Thoracic aorta (tissue), 2 donors: Measurements from ENCODE around the gene KIAA0930. TPM values are rescaled to one million over a fixed set of nuclear protein-coding genes. Genes with fewer than 3 reads are reported as not detected.
A peak's percentile ranks its signal among the peaks of the same experiment; 100 is the strongest.

Experiments used
- ATAC-seq: fragments of 150-250 bp; one replicate; pipeline ENCODE4 v1.8.0; 2017; ENCODE audit warnings: low read depth; ENCODE audit not compliant: insufficient number of reproducible peaks, low FRiP score
- DNase-seq: peaks from one replicate; pipeline ENCODE4 v3.0.0-alpha.2; 2020; ENCODE audit warnings: low spot score
- H3K27ac ChIP-seq, 2 donors: fragments of 200-600 bp; sonication (generic); 1 replicate in 1 of 2; 2 replicates in 1 of 2; pipeline ENCODE4 v1.5.1; 2016; ENCODE audit warnings: mild to moderate bottlenecking in 2 of 2, moderate library complexity in 2 of 2
- H3K27me3 ChIP-seq: fragments of 200-600 bp; sonication (generic); replicated peaks from 2 replicates; pipeline ENCODE4 v1.6.0; 2016; ENCODE audit warnings: mild to moderate bottlenecking; ENCODE audit not compliant: insufficient read depth
- H3K36me3 ChIP-seq: fragments of 200-600 bp; sonication (generic); one replicate; pipeline ENCODE4 v1.5.1; 2016
- H3K4me1 ChIP-seq, 2 donors: fragments of 200-600 bp; sonication (generic); 1 replicate in 1 of 2; 2 replicates in 1 of 2; pipeline versions ENCODE4 v1.5.1 to v1.6.0; 2016; ENCODE audit warnings: low read depth in 2 of 2, mild to moderate bottlenecking in 1 of 2; ENCODE audit not compliant: control insufficient read depth in 1 of 2
- H3K4me3 ChIP-seq: fragments of 200-600 bp; sonication (generic); 2 replicates; pipeline ENCODE4 v1.5.1; 2016; ENCODE audit warnings: mild to moderate bottlenecking
- H3K9me3 ChIP-seq: fragments of 200-600 bp; sonication (generic); 2 replicates; pipeline ENCODE4 v1.5.1; 2016
- CTCF ChIP-seq: fragments of 200-600 bp; sonication (generic); IDR thresholded peaks from one replicate; pipeline ENCODE4 v1.5.1; 2019; ENCODE audit warnings: antibody characterized with exemption
- total RNA-seq, 2 donors: library from RNA; depleted of rRNA; stranded (reverse); fragments of >200 nt; gene quantifications; one replicate each; pipeline versions ENCODE4 v1.1.0 to v1.2.3, GENCODE V29; 2016

Gene KIAA0930
- total RNA-seq, 2 donors from 2014 or later, result 76.9 to 99.1 TPM

DNA sequence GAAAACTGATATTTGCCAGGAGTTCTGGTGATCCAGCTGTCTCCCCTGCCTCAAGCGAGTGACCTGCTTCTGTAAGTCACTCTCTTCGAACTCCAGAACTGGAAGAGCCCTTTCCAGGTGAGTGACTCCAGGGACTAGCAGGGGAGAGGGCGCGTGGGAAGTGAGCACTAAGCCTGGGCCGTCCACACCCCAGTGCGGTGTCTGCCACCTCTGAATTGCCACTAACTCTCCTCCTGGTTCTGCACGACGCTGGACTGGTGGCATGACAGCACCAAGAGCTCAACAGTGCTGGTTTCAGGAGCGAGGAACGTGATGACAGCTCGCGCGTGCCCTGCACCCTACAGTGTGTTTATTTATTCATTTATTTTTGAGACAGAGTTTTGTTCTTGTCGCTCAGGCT, 22.9 kb downstream of the KIAA0930 start:
- no peak for TF ChIP-seq CTCF
- no peak for ATAC-seq
- no peak for DNase-seq
- H3K9me3 ChIP-seq, result no peaks in the 10 kb centered on the region
- H3K4me1 ChIP-seq, result peaks cover 0 to 18% of the 10 kb centered on the region in 2 donors
- no peaks in the 10 kb centered on the region for H3K27me3 ChIP-seq
- H3K4me3 ChIP-seq, result no peak overlapping the region
- H3K27ac ChIP-seq, result no peak overlapping the region
- H3K36me3 ChIP-seq, result no peaks in the 10 kb centered on the region

- no peaks in the 10 kb centered on the region for H3K27me3 ChIP-seq
- H3K9me3 ChIP-seq, result no peaks in the 10 kb centered on the region
- DNase-seq (no peak), ATAC-seq (no peak)
- H3K36me3 ChIP-seq, result no peaks in the 10 kb centered on the region
- TF ChIP-seq CTCF, result no peak
- H3K4me1 ChIP-seq, result peaks cover 0 to 22% of the 10 kb centered on the region in 2 donors
- no peak overlapping the region for H3K27ac ChIP-seq
- no peak overlapping the region for H3K4me3 ChIP-seq
Measured at GRCh38 chr22:45217345-45217744, 23.3 kb downstream of the KIAA0930 start.

DNA sequence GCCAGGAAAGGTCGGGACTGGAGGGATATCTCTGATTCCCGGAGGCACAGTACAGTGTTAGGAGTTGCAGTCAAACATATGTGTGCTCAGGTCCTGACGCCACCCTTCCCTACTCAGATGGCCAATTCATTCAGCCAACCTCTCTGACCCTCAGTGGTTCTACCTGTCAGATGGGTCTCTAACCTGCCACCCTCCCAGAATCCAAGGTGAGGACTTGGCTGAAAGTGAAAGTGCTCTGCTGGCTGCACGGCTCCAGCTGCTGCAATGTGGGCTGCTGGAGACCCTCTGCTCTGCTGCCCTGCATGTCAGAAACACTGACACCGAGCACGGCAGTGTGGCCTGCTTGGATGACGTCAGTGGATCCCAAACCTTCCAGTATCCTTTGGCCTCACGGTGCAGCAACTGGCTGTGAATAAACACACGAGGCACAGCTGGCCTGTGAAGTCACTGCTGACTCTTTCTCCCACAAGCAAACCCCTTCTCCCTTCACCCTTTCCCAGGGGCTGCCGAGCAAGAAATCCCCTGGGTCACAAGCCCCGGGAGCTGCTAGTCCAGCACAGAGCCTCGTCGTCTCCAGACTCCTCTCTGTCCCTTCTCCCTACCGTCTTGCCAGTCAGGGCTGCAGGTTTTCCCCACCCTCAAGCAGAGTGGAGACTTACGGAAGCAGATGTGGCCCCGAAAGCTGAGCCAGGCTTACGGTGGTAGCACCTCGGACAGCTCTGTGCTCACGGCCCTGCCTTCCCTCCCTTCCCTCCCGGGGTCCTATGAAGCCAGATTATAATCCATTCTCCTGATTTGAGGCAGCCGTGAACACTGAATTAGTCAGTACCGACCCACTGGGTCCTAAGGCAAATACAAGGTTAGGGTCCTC, 24.3 kb downstream of the KIAA0930 start:
- Histone ChIP-seq H3K4me3 (no peak overlapping the region), H3K27me3 (no peaks in the 10 kb centered on the region), H3K9me3 (no peaks in the 10 kb centered on the region), H3K4me1 (peaks cover 8 to 31% of the 10 kb centered on the region in 2 donors), H3K36me3 (no peaks in the 10 kb centered on the region), H3K27ac (no peak overlapping the region)
- DNase-seq (no peak), ATAC-seq (no peak)
- TF ChIP-seq CTCF, result no peak

- Histone ChIP-seq H3K27ac (peak overlapping the region; percentile 55 to 74), H3K4me3 (peak overlapping the region; percentile 78), H3K9me3 (no peaks in the 10 kb centered on the region), H3K36me3 (no peaks in the 10 kb centered on the region), H3K27me3 (no peaks in the 10 kb centered on the region), H3K4me1 (peaks cover 18 to 63% of the 10 kb centered on the region in 2 donors)
- ATAC-seq, result peak; percentile 57
- DNase-seq, result peak; percentile 38
- no peak for TF ChIP-seq CTCF
Measured at GRCh38 chr22:45212992-45213751, 27.5 kb downstream of the KIAA0930 start.

GRCh38 chr22:45212306-45212709, 28.4 kb downstream of the KIAA0930 start:
- H3K4me1 ChIP-seq, result peaks cover 18 to 64% of the 10 kb centered on the region in 2 donors
- TF ChIP-seq CTCF, result peak; percentile 21
- peak overlapping the region; percentile 55 to 74 for H3K27ac ChIP-seq
- H3K9me3 ChIP-seq, result no peaks in the 10 kb centered on the region
- DNase-seq (peak; percentile 71), ATAC-seq (peak; percentile 76)
- no peaks in the 10 kb centered on the region for H3K27me3 ChIP-seq
- peak overlapping the region; percentile 78 for H3K4me3 ChIP-seq
- H3K36me3 ChIP-seq, result no peaks in the 10 kb centered on the region
